Vagina (tissue), 2 donors: ENCODE data around the gene GLRX5. TPM values are rescaled to one million over a fixed set of nuclear protein-coding genes. Genes with fewer than 3 reads are reported as not detected.

Source experiments
- DNase-seq, 2 donors: peaks; one replicate each; pipeline ENCODE4 v3.0.0-alpha.2; 2017; ENCODE audit errors: extremely low spot score in 2 of 2
- H3K27ac ChIP-seq: fragments of 200-600 bp; sonication (generic); one replicate; pipeline ENCODE4 v1.5.1; 2019
- H3K27me3 ChIP-seq: fragments of 200-600 bp; sonication (generic); one replicate; pipeline ENCODE4 v1.5.1; 2019
- H3K36me3 ChIP-seq, 2 donors: fragments of 200-600 bp; sonication (generic); one replicate each; pipeline ENCODE4 v1.5.1; 2017 to 2019
- H3K4me1 ChIP-seq: fragments of 200-600 bp; sonication (generic); one replicate; pipeline ENCODE4 v1.5.1; 2019
- H3K4me3 ChIP-seq, 2 donors: fragments of 200-600 bp; sonication (generic); 1 replicate in 1 of 2; 2 replicates in 1 of 2; pipeline ENCODE4 v1.5.1; 2016 to 2019
- H3K9me3 ChIP-seq: fragments of 200-600 bp; sonication (generic); one replicate; pipeline ENCODE4 v1.5.1; 2019
- CTCF ChIP-seq, 3 experiments: fragments of 450-650 bp in 2 of 3; fragments of 200-600 bp in 1 of 3; sonication (generic) in 1 of 3; IDR thresholded peaks; one replicate each; pipeline ENCODE4 v1.5.1; 2017 to 2019; ENCODE audit warnings: antibody characterized with exemption in 3 of 3, mild to moderate bottlenecking in 2 of 3, moderate library complexity in 2 of 3
- POLR2A ChIP-seq, 2 donors: fragments of 450-650 bp; IDR thresholded peaks; one replicate each; pipeline ENCODE4 v1.6.1; 2017; ENCODE audit warnings: antibody characterized with exemption in 2 of 2, mild to moderate bottlenecking in 2 of 2, moderate library complexity in 2 of 2
- POLR2AphosphoS5 ChIP-seq, 2 donors: sonication (generic); formaldehyde crosslinking; IDR thresholded peaks; one replicate each; pipeline ENCODE4 v1.9.0; 2017; ENCODE audit warnings: antibody characterized with exemption in 2 of 2, mild to moderate bottlenecking in 2 of 2, low read depth in 1 of 2; ENCODE audit not compliant: insufficient read depth in 1 of 2
- intact Hi-C: fragments of 100-400 bp; cut with DNase I; formaldehyde crosslinking; loops from one replicate; pipeline ENCODE4 v1.15.1; 2023
- total RNA-seq: library from RNA; depleted of rRNA; stranded (reverse); fragments of >200 nt; gene quantifications from one replicate; pipeline ENCODE4 v1.2.3, GENCODE V29; 2016

Gene GLRX5
- total RNA-seq, 1 donor from 2014 or later: 20.4 TPM

- intact Hi-C loops: no loop called here
- TF ChIP-seq POLR2AphosphoS5 (IDR thresholded peaks at IDR 0.05; ENCODE audit: insufficient read depth in 1 of 2, low read depth in 1 of 2) (no peak), POLR2A (IDR thresholded peaks at IDR 0.05) (no peak), CTCF (IDR thresholded peaks at IDR 0.05) (no peak)
- peaks cover 69% of the 10 kb centered on the region for H3K4me1 ChIP-seq
- H3K9me3 ChIP-seq: no peaks in the 10 kb centered on the region
- H3K27me3 ChIP-seq: no peaks in the 10 kb centered on the region
- no peak for DNase-seq
- no peak overlapping the region for H3K4me3 ChIP-seq
- peak overlapping the region; percentile 74 for H3K27ac ChIP-seq
- H3K36me3 ChIP-seq: no peaks in the 10 kb centered on the region
Observed at GRCh38 chr14:95495538-95496025, 39.3 kb upstream of the GLRX5 start.

- Histone ChIP-seq H3K27ac (peak overlapping the region; percentile 74), H3K27me3 (no peaks in the 10 kb centered on the region), H3K36me3 (no peaks in the 10 kb centered on the region), H3K4me3 (no peak overlapping the region), H3K4me1 (peaks cover 69% of the 10 kb centered on the region), H3K9me3 (no peaks in the 10 kb centered on the region)
- DNase-seq: no peak
- intact Hi-C loops: no loop called here
- TF ChIP-seq POLR2AphosphoS5 (IDR thresholded peaks at IDR 0.05; ENCODE audit: insufficient read depth in 1 of 2, low read depth in 1 of 2) (no peak), POLR2A (IDR thresholded peaks at IDR 0.05) (no peak), CTCF (IDR thresholded peaks at IDR 0.05) (no peak)
Observed at GRCh38 chr14:95496111-95496681, 38.7 kb upstream of the GLRX5 start.

GRCh38 chr14:95496690-95497259, 38.1 kb upstream of the GLRX5 start:
- H3K27ac ChIP-seq: peak overlapping the region; percentile 74
- H3K9me3 ChIP-seq: no peaks in the 10 kb centered on the region
- TF ChIP-seq CTCF (IDR thresholded peaks at IDR 0.05) (no peak), POLR2AphosphoS5 (IDR thresholded peaks at IDR 0.05; ENCODE audit: insufficient read depth in 1 of 2, low read depth in 1 of 2) (peak in 1 of 2 donors; percentile 37)
- H3K4me1 ChIP-seq: peaks cover 74% of the 10 kb centered on the region
- no peaks in the 10 kb centered on the region for H3K27me3 ChIP-seq
- H3K36me3 ChIP-seq: no peaks in the 10 kb centered on the region
- H3K4me3 ChIP-seq: no peak overlapping the region
- intact Hi-C loops: no loop called here
- DNase-seq: no peak

- Histone ChIP-seq H3K4me3 (no peak overlapping the region), H3K36me3 (no peaks in the 10 kb centered on the region), H3K9me3 (no peaks in the 10 kb centered on the region), H3K27me3 (no peaks in the 10 kb centered on the region), H3K27ac (peak overlapping the region; percentile 74), H3K4me1 (peaks cover 82% of the 10 kb centered on the region)
- DNase-seq: no peak
- intact Hi-C loops: no loop called here
- TF ChIP-seq POLR2A (IDR thresholded peaks at IDR 0.05) (no peak), POLR2AphosphoS5 (IDR thresholded peaks at IDR 0.05; ENCODE audit: insufficient read depth in 1 of 2, low read depth in 1 of 2) (no peak), CTCF (IDR thresholded peaks at IDR 0.05) (no peak)
Observed at GRCh38 chr14:95497561-95498011, 37.3 kb upstream of the GLRX5 start.
